ENCODE data around the gene C19orf33.
"Not testable (repeated sequence)": the region's sequence is repeated elsewhere in the genome, so short reads cannot be mapped to it uniquely, and the experiment has no call there.

The C19orf33 gene

DNA sequence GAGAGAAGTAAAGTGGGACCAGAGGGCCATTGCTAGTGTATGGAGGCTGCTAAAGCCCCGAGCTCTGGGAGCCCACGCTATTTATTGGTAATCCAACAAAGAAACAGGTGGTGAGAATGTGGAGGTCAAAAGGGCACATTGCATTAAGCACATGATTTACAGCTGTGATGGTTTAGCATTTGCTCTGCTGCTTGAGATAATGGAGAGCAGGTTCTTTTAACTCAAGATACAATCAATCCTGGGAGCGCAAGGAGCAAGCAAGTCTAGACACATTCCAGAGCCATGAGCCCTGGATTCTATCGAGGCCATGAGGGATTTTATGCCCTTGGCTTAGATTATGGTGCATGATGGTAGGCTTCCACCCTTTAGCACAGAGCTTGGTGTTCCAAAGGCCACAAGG is 35.0 kb downstream of the C19orf33 start:
- DNase-seq (ENCODE audit: low spot score), result not testable (repeated sequence)

GRCh38 chr19:38340927-38341326 is 36.9 kb downstream of the C19orf33 start:
- no peak for DNase-seq (ENCODE audit: low spot score)

DNA sequence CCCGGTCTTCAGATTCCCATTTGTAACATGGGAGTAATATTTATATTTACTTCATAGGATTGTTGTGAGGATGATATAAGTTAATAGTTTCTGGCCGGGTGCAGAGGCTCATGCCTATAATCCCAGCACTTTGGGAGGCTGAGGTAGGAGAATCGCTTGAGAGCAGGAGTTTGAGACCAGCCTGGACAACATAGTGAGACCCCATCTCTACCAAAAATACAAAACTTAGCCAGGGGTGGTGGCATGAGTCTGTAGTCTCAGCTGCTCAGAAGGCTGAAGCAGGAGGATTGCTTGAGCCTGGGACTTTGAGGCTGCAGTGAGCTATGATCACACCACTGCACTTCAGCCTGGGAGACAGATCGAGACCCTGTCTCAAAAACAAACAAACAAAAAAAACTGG is 42.8 kb downstream of the C19orf33 start:
- no peak for DNase-seq (ENCODE audit: low spot score)

- no peak for DNase-seq (ENCODE audit: low spot score)
These were observed 46.8 kb downstream of the C19orf33 start for GRCh38 chr19:38350883-38351282.

- DNase-seq (ENCODE audit: low spot score), result no peak
These were observed 47.9 kb downstream of the C19orf33 start for GRCh38 chr19:38351865-38352395.

- no peak for DNase-seq (ENCODE audit: low spot score)
These were observed 48.6 kb downstream of the C19orf33 start for GRCh38 chr19:38352611-38353010.

Data from kidney tubule cell (primary cell).